ENCODE measurements around the gene GPR39. TPM values are rescaled to one million over a fixed set of nuclear protein-coding genes. Genes with fewer than 3 reads are reported as not detected.

Gene GPR39
- total RNA-seq, 1 experiment from 2014 or later, result 0.50 TPM

DNA sequence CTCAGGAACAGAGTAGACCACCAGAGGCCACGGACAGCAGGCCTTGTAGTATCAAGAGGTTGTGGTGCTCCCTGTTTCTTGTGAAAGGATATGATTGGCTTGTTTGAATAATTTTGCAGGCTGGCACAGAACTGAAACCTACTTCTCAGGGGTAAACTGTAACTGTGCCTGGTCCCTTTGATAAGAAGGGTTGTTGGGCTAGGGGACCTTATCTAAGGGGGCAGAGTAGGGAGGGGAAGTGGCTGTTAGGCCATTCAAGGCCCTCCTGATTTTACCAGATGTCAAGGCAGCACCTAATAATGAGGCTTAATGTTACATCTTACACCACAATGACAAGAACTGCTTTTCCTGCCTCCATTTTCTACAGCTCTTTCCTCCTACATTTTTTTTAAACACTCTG lies 45.6 kb downstream of the GPR39 start:
- TF ChIP-seq, protein P1, sequence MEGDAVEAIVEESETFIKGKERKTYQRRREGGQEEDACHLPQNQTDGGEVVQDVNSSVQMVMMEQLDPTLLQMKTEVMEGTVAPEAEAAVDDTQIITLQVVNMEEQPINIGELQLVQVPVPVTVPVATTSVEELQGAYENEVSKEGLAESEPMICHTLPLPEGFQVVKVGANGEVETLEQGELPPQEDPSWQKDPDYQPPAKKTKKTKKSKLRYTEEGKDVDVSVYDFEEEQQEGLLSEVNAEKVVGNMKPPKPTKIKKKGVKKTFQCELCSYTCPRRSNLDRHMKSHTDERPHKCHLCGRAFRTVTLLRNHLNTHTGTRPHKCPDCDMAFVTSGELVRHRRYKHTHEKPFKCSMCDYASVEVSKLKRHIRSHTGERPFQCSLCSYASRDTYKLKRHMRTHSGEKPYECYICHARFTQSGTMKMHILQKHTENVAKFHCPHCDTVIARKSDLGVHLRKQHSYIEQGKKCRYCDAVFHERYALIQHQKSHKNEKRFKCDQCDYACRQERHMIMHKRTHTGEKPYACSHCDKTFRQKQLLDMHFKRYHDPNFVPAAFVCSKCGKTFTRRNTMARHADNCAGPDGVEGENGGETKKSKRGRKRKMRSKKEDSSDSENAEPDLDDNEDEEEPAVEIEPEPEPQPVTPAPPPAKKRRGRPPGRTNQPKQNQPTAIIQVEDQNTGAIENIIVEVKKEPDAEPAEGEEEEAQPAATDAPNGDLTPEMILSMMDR (conservative IDR thresholded peaks at IDR 0.05), result no peak
- peaks cover 32 to 63% of the 10 kb centered on the region in 2 experiments for H3K9me3 Mint-ChIP-seq

More for the DNA sequence above, 45.6 kb downstream of the GPR39 start:
- Histone ChIP-seq H4K8ac (replicated peaks; ENCODE audit: insufficient read length, low read depth, low read length) (no peak overlapping the region), H3K9me3 (ENCODE audit: control insufficient read depth, low read depth, low read length) (peaks cover 23% of the 10 kb centered on the region), H3K79me1 (ENCODE audit: insufficient read depth, low read depth, low read length, poor library complexity, severe bottlenecking) (no peaks in the 10 kb centered on the region), H2BK5ac (ENCODE audit: insufficient read length, low read length) (no peak overlapping the region), H3K23ac (ENCODE audit: insufficient read length, low read depth, low read length) (no peak overlapping the region), H3K14ac (ENCODE audit: insufficient read depth, low read length) (no peak overlapping the region), H2BK15ac (ENCODE audit: low read depth, low read length) (no peak overlapping the region), H3K27me3 (ENCODE audit: insufficient read depth, low read length) (no peaks in the 10 kb centered on the region), H3K4me1 (ENCODE audit: insufficient read depth, low read length) (no peaks in the 10 kb centered on the region), H4K20me1 (ENCODE audit: control insufficient read depth, insufficient read depth, insufficient read length) (no peaks in the 10 kb centered on the region), H2BK20ac (ENCODE audit: low read depth, low read length, poor library complexity, severe bottlenecking) (no peak overlapping the region), H3K56ac (ENCODE audit: insufficient read length, low read depth, low read length) (no peak overlapping the region), H4K91ac (ENCODE audit: insufficient read length, low read depth, low read length) (no peak overlapping the region), H2AK5ac (ENCODE audit: insufficient read length, low read length) (no peak overlapping the region), H2BK120ac (ENCODE audit: low read depth, low read length, poor library complexity, severe bottlenecking) (no peak overlapping the region), H3K18ac (ENCODE audit: insufficient read length, low read depth, low read length) (no peak overlapping the region), H3K4ac (ENCODE audit: low read depth, low read length) (no peak overlapping the region), H3K27ac (ENCODE audit: insufficient read length, low read depth, low read length) (no peak overlapping the region), H2AFZ (ENCODE audit: low read length) (no peak overlapping the region), H3K79me2 (ENCODE audit: insufficient read depth, low read length) (no peaks in the 10 kb centered on the region), H3K9ac (ENCODE audit: extremely low read depth, insufficient read length, low read length) (no peak overlapping the region), H2BK12ac (ENCODE audit: insufficient read length, low read depth, low read length) (no peak overlapping the region), H4K5ac (ENCODE audit: insufficient read length, low read depth, low read length) (no peak overlapping the region), H3K4me2 (ENCODE audit: insufficient read depth, insufficient read length, low read length) (no peak overlapping the region), H3K23me2 (ENCODE audit: insufficient read length, low read depth, low read length, poor library complexity, severe bottlenecking) (no peaks in the 10 kb centered on the region), H3T11ph (ENCODE audit: low read length) (no peak overlapping the region)
- no peak overlapping the region for H3K27ac Mint-ChIP-seq
- no peaks in the 10 kb centered on the region for H3K4me1 Mint-ChIP-seq
- no peak overlapping the region for H3K4me3 Mint-ChIP-seq
- no CpG with 5 or more reads among the region's 1 CpG for whole genome bisulfite sequencing (ENCODE audit: extremely low coverage, insufficient read length, low lambda C conversion rate)
- DNase-seq, result no peak
- H3K36me3 Mint-ChIP-seq (ENCODE audit: insufficient read depth in 1 of 3, low read depth in 3 of 3), result peaks cover 3 to 16% (median 3%) of the 10 kb centered on the region in 3 experiments; a peak in 5 of 7 replicates
- no peaks in the 10 kb centered on the region for H3K27me3 Mint-ChIP-seq (ENCODE audit: low read depth)

Measured in H9 (cell line).